ENCODE measurements around the gene CASZ1. TPM values are rescaled to one million over a fixed set of nuclear protein-coding genes. Genes with fewer than 3 reads are reported as not detected.

Gene CASZ1
- polyA plus RNA-seq, 3 donors, result 0.30 to 3.7 (median 0.50) TPM

- Histone ChIP-seq H3K4me3 (replicated peaks in 1 of 3; ENCODE audit: low read depth in 2 of 3, low read length in 3 of 3) (no peak overlapping the region), H3K27ac (ENCODE audit: low read depth in 1 of 2, low read length in 2 of 2) (no peak overlapping the region), H3K4me1 (ENCODE audit: control insufficient read depth in 1 of 2, insufficient read depth in 2 of 2, low read length in 2 of 2) (no peaks in the 10 kb centered on the region), H3K4me2 (replicated peaks; ENCODE audit: extremely low read depth, low read length, poor library complexity, severe bottlenecking) (no peak overlapping the region), H4K20me1 (ENCODE audit: insufficient read depth, low read length) (no peaks in the 10 kb centered on the region), H3K9ac (ENCODE audit: insufficient read depth, low read length, poor library complexity, severe bottlenecking) (no peak overlapping the region), H3K79me2 (ENCODE audit: insufficient read depth, low read length) (no peaks in the 10 kb centered on the region), H3K36me3 (replicated peaks in 1 of 2; ENCODE audit: control insufficient read depth in 1 of 2, insufficient read depth in 2 of 2, low read length in 2 of 2) (no peaks in the 10 kb centered on the region), H3K9me3 (replicated peaks in 1 of 2; ENCODE audit: control insufficient read depth in 1 of 2, insufficient read depth in 1 of 2, low read length in 2 of 2) (no peaks in the 10 kb centered on the region), H3K27me3 (ENCODE audit: control insufficient read depth in 2 of 2, insufficient read depth in 2 of 2, low read length in 2 of 2) (no peaks in the 10 kb centered on the region), H2AFZ (ENCODE audit: insufficient read depth, low read depth, low read length, poor library complexity, severe bottlenecking) (no peak overlapping the region)
- H3K4me1 Mint-ChIP-seq, result no peaks in the 10 kb centered on the region
- no peak for DNase-seq
- no peak overlapping the region for H3K27ac Mint-ChIP-seq
- peaks cover 2 to 5% (median 2%) of the 10 kb centered on the region in 3 donors for H3K27me3 Mint-ChIP-seq (ENCODE audit: low read depth in 3 of 3)
- 94% methylated on average over 8 of the region's 17 CpGs for WGBS (ENCODE audit: insufficient coverage)
- H3K9me3 Mint-ChIP-seq, result no peaks in the 10 kb centered on the region
- intact Hi-C loops (cut with micrococcal nuclease), result loop anchor here in 1 of 2 donors (10.0 kb wide), 1 partner anchor 64 kb away; no protein-coding TSS in a partner anchor
- no peaks in the 10 kb centered on the region for H3K36me3 Mint-ChIP-seq
- H3K4me3 Mint-ChIP-seq, result no peak overlapping the region
- TF ChIP-seq CTCF (IDR thresholded peaks at IDR 0.05), result no peak
These were observed 22.1 kb upstream of the CASZ1 start for GRCh38 chr1:10818262-10819197.

- Histone ChIP-seq H4K20me1 (ENCODE audit: insufficient read depth, low read length) (no peaks in the 10 kb centered on the region), H2AFZ (ENCODE audit: insufficient read depth, low read depth, low read length, poor library complexity, severe bottlenecking) (no peak overlapping the region), H3K27me3 (ENCODE audit: control insufficient read depth in 2 of 2, insufficient read depth in 2 of 2, low read length in 2 of 2) (no peaks in the 10 kb centered on the region), H3K27ac (ENCODE audit: low read depth in 1 of 2, low read length in 2 of 2) (no peak overlapping the region), H3K9ac (ENCODE audit: insufficient read depth, low read length, poor library complexity, severe bottlenecking) (no peak overlapping the region), H3K4me1 (ENCODE audit: control insufficient read depth in 1 of 2, insufficient read depth in 2 of 2, low read length in 2 of 2) (no peaks in the 10 kb centered on the region), H3K9me3 (replicated peaks in 1 of 2; ENCODE audit: control insufficient read depth in 1 of 2, insufficient read depth in 1 of 2, low read length in 2 of 2) (no peaks in the 10 kb centered on the region), H3K4me2 (replicated peaks; ENCODE audit: extremely low read depth, low read length, poor library complexity, severe bottlenecking) (no peak overlapping the region), H3K79me2 (ENCODE audit: insufficient read depth, low read length) (no peaks in the 10 kb centered on the region), H3K36me3 (replicated peaks in 1 of 2; ENCODE audit: control insufficient read depth in 1 of 2, insufficient read depth in 2 of 2, low read length in 2 of 2) (no peaks in the 10 kb centered on the region), H3K4me3 (replicated peaks in 1 of 3; ENCODE audit: low read depth in 2 of 3, low read length in 3 of 3) (no peak overlapping the region)
- Mint-ChIP-seq H3K9me3 (no peaks in the 10 kb centered on the region), H3K27me3 (ENCODE audit: low read depth in 3 of 3) (peaks cover under 1 to 5% (median 2%) of the 10 kb centered on the region in 3 donors), H3K4me3 (no peak overlapping the region), H3K36me3 (no peaks in the 10 kb centered on the region), H3K27ac (no peak overlapping the region), H3K4me1 (no peaks in the 10 kb centered on the region)
- no peak for DNase-seq
- 96% methylated on average over 9 of the region's 13 CpGs for WGBS (ENCODE audit: insufficient coverage)
- intact Hi-C loops (cut with micrococcal nuclease), result loop anchor here in 1 of 2 donors (10.0 kb wide), 1 partner anchor 62 kb away; no protein-coding TSS in a partner anchor
- TF ChIP-seq CTCF (IDR thresholded peaks at IDR 0.05), result no peak
These were observed 20.4 kb upstream of the CASZ1 start for GRCh38 chr1:10816743-10817369.

Measured in CD14-positive monocyte (primary cell).